ENCODE data around the gene SLC51A.
"Not testable (repeated sequence)": the region's sequence is repeated elsewhere in the genome, so short reads cannot be mapped to it uniquely, and the experiment has no call there.

Gene SLC51A

DNA sequence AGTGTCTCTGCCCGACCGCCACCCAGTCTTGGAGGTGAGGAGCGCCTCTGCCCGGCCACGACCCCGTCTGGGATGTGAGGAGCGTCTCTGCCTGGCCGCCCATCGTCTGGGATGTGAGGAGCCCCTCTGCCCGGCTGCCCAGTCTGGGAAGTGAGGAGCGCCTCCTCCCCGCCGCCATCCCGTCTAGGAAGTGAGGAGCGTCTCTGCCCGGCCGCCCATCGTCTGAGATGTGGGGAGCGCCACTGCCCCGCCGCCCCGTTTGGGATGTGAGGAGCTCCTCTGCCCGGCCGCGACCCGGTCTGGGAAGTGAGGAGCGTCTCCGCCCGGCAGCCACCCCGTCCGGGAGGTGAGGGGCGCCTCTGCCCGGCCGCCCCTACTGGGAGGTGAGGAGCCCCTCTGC lies 27.8 kb downstream of the SLC51A start:
- not testable (repeated sequence) for DNase-seq

DNA sequence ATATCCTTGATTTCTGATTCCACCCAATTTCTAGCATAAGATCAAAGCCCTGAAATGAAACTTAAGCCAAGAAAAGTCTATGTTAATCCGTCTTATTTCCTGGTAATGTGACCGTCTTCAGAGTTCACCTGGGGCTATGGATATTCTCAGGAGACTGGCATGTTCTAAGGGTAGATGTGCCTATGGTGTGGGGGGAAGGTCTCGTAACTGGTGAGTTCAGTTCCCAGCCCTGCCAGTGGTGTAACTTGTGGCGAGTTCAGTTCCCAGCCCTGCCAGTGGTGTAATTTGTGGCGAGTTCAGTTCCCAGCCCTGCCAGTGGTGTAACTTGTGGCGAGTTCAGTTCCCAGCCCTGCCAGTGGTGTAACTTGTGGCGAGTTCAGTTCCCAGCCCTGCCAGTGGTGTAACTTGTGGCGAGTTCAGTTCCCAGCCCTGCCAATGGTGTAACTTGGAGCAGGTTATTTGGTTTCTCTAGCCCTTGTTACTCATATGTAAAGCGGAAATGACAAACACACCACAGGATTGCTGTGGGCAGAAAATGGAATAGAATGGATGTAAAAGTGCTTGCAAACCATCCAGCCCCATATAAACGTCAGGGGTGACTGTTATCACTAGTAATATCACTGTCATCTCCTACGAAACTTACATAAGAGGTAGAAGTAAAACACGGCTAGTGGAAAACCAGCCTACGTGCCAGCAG lies 30.4 kb downstream of the SLC51A start:
- no peak for DNase-seq

DNA sequence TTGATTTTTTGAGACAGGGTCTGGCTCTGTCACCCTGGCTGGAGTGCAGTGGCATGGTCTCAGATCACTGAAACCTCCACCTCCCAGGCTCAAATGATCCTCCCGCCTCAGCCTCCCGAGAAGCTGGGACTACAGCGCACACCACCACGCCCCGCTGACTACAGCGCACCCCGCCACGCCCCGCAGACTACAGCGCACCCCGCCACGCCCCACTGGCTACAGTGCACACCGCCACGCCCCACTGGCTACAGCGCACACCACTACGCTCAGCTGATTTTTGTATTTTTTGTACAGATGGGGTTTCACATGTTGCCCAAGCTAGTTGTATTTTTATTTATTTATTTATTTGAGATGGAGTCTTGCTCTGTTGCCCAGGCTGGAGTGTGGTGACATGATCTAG lies 35.6 kb downstream of the SLC51A start:
- DNase-seq = no peak

DNA sequence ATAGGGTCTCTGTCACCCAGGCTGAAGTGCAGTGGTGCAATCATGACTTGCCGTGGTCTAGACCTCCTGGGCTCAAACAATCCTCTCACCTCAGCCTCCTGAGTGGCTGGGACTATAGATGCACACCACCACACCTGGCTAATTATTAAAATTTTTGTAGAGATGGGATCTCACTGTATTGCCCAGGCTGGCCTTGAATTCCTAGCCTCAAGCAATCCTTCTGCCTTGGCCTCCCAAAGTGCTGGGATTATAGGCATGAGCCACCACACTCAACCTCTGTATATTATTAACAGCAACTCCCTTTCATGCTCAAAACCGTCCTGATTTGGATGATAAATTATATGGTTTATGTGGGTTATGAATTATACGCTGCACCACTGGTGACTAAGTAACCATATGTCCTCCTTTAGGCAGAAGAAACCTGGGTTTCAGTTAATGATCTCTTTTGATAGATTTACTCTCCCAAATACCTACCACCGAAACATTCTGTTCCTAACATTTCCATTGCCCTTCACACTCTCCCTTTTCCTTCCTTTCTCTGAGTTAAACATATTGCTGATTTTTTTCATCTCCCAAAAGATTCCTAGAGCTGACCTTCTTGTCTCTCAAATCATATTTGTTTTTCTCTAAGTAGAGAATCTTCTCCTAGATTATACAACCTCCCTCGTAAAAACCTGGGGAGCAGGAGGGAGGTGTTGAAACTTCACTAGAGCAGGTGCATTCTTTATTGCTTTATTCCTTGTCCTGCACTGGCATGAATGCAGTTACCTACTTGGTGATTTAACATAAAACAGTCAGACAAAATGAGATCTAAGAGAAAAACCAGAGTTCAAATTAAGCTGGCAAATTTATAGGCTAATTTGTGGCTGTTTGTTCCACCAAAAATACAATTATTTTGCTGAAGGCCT lies 38.3 kb downstream of the SLC51A start:
- DNase-seq = no peak

DNA sequence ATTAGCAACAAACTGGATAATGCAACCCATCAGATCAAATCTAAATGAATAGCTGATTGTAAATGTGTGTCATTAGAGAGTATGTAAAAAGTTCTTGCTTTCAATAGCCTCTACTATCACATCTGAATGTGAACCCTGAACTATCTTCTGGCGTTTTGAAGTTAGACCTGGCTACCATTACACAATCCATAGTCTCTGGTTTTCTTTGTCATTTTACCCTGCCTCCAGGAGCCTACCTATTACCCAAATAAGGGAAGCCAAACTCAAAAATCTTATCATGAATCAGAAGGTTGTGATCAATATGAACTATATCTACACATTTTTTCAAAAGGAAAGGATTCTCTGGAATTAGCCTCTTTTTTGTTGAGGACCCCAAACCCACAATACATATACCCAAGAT lies 39.4 kb downstream of the SLC51A start:
- no peak for DNase-seq

DNA sequence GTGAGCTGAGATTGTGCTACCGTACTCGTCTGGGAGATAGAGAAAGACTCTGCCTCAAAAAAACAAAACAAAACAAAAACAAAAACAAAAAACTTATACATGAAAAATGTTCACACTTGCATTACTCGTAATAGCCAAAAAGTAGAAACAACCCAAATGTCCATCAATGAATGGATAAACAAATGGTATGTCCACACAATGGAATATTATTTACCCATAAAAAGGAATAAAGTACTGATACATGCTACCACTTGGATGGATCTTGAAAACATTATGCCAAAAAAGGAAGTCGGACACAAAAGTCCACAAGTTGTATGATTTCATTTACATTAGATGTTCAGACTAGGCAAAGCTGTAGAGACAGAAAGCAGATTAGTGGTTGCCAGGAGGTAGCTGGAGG lies 44.5 kb downstream of the SLC51A start:
- no peak for DNase-seq

DNA sequence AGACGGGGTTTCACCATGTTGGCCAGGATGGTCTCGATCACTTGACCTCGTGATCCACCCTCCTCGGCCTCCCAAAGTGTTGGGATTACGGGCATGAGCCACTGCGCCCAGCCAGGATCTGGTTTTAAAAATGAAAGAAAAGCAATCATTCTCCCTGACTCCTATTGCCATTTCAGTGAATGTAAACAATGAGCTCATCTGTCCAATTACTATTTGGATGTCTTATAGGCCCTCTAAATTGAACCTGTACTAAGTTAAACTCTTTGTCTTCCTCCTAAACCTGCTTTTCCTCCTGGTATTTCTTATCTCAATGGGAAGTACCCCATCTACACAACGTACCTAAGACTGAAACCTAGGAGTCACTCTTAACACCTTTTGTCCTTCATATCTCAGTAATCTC lies 47.5 kb downstream of the SLC51A start:
- no peak for DNase-seq

DNA sequence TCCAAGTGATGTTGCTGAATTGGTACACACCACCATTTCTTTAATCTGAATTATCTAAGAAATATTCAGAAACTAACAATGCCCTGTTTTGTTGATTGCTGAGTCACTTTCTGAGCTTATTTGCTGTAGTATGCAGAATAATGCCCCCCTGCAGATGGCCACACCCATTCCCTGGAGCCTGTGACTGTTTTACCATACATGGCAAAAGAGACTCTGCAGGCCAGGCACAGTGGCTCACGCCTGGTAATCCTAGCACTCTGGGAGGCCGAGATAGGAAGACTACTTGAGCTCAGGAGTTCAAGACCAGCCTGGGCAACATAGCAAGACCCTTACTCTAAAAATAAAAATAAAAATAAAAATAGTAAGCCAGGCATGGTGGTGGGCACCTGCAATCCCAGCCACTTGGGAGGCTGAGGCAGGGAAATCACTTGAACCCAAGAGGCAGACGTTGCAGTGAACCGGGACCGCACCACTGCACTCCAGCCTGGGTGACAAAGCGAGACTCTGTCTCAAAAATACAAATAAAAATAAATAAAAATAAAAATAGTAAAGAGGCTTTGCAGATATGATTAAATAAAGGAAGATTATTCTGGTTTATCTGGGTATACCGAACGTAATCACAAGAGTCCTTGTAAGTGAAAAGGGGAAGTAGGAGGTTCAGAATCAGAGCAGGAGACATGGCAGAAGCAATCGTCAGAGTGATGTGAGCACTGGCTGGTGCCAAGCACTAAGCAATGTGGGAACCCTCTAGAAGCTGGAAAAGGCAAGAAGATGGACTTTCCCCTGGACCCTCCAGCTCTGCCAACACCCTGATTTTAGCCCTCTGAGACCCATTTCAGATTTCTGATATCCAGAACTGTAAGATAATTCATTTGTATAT lies 52.2 kb downstream of the SLC51A start:
- no peak for DNase-seq

DNA sequence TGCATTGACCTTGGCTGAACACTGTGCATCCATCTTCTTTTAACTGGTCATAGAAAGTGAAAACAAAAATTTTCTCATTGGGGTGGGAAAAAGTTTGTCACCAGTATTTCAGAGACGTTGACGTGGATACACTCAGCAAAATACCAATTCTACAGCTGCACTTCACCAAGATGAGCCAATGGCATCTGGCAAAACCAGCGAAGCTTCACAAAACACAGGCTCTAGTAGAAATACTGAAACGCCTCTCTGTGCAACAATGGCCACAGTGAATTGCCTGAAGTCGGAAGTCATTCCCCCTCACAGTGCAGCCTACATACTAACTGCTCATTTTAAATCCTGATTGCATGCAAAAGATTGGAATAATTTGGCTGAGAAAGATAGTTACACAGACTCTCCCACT lies 54.2 kb downstream of the SLC51A start:
- DNase-seq = no peak

DNA sequence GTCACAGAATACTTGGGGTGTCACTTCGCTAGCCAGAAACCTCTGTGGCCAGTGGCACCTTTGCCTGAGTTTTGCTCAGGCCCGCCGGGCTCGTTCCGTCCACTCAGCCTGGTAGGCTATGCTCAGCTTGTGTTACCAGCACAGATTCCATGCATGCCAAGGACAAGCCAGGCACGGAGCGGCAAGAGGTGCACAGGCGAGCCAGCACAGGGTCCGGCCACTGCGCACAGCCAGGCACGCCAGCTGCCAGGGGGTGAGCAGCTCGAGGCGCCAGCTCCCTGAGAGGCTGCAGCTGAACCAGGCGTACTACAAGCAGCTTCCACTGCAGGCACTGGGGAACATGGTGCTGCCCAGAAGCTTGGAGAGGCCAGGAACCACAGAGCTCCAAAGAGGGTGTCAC lies 56.5 kb downstream of the SLC51A start:
- no peak for DNase-seq

DNA sequence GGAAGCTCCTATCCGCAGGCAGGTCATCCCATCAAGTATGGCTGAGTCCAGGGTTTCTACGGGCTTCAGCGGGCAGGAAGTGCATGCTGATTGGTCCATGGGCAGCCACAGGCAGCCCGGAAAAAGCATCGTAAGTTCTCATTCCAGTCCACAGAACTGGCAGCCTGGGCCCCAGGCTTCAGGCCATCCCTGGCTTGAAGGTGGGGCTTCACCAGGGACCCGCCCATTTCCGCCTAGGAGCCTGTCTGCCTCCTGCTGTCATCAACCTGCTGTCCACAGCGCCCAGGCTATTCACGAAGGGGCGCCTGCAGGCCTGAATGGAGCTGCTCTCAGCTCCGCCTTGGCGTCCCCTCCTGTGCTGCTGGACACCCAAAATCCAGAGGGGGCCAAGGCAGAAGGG lies 57.3 kb downstream of the SLC51A start:
- no peak for DNase-seq

DNA sequence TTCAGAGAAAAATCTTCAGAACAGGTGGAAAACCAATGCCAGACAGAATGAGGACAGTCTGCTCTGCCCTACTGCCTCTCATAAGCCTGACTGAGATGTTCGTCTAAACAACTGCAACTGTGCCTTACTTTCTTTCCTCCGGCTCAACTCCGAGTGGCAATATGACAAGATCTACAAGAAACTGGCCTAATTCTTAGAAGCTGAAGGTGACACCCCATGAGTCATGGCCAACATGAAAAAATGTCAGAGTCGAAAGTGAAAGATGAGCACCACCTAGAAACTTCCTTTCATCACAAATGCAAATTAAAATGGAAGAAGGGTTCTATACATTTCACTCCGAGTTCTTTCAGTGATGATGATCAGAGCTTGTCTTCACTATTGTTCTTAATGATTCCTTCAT lies 58.3 kb downstream of the SLC51A start:
- DNase-seq = no peak

DNA sequence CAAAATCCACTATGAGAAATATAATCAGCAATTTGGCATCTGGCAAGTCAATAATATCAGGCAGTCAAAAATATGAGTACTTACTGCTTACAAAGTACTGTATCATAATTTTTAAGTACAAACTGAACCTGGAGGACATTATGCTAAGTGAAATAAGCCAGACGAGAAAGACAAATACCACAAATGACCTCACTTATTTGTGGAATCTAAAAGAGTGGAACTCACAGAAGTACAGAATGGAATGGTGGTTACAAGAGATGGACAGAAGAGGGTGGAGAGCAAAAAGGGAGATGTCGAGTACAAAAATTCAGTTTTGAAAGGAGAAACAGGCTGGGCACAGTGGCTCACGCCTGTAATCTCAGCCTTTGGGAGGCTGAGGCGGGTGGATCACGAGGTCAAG lies 58.8 kb downstream of the SLC51A start:
- DNase-seq = no peak

DNA sequence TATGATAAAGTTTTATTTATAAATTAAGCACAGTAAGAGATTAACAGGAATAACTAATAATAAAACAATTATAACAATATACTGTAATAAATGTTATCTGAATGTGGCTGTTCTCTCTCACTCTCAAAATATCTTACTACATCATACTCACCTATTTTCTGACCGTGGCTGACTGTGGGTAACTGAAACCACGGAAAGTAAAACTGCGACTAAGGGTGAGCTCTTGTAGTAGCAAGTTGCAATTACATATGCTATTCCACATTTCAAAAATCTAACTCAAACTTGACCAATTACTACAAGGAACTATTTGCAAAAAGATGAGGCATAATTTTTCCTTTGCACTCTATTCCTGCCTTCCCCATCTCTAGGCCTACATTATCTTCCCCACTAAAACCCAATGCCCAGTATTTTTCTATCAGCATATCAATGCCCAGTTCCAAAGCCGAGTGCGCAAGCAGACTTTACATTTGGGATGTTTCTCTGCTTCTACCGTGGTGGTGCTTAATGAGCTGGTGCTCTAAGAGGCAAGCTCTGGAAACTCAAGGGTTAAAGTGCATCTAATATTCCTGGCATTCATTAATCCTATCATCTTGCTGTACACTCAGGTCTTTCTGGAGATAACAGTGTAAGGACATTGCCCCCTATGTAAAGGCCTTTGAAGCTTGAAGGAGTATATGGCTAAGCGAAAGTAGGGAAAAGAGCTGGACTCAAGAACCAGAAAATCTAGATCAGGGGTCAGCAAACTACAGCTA lies 64.5 kb downstream of the SLC51A start:
- DNase-seq = no peak

DNA sequence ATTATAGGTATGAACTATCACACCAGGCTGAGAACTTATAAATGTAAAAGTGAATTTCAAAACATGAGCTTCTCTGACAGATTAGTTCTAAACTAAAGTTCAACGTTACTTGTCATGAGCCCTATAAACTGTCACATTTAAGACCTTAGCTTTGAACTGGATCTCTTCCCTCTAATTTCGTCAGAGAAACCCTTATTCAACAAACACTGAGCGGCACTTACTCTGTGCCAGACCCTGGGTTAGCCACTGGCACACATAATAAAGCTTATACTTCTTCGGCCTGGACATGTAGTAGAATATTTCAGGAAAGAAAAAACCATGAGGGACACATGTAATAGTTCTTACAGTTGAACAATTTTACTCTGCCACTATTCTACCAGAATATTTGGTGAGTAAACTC lies 65.6 kb downstream of the SLC51A start:
- no peak for DNase-seq
